BLaER1 (cell line): Measurements from ENCODE around the gene SLC5A3.

ENCODE experiments used
- H3K27ac ChIP-seq: shearing (Covaris generic); formaldehyde crosslinking; 2 replicates; pipeline ENCODE4 v1.8.1; 2022
- H3K27me3 ChIP-seq: shearing (Covaris generic); formaldehyde crosslinking; 2 replicates; pipeline ENCODE4 v1.8.1; 2022
- H3K36me3 ChIP-seq: shearing (Covaris generic); formaldehyde crosslinking; 2 replicates; pipeline ENCODE4 v1.8.1; 2022
- H3K4me1 ChIP-seq: shearing (Covaris generic); formaldehyde crosslinking; 2 replicates; pipeline ENCODE4 v1.8.1; 2022
- H3K4me2 ChIP-seq: shearing (Covaris generic); formaldehyde crosslinking; 2 replicates; pipeline ENCODE4 v1.8.1; 2022
- H3K4me3 ChIP-seq: shearing (Covaris generic); formaldehyde crosslinking; 2 replicates; pipeline ENCODE4 v1.8.1; 2022
- H3K9ac ChIP-seq: shearing (Covaris generic); formaldehyde crosslinking; 2 replicates; pipeline ENCODE4 v1.8.1; 2022
- H3K9me3 ChIP-seq: shearing (Covaris generic); formaldehyde crosslinking; 2 replicates; pipeline ENCODE4 v1.8.1; 2022
- H4K20me1 ChIP-seq: shearing (Covaris generic); formaldehyde crosslinking; 2 replicates; pipeline ENCODE4 v1.8.1; 2022
- Cebpa-rat ChIP-seq: shearing (Covaris generic); IDR thresholded peaks from 2 replicates; pipeline ENCODE4 v1.8.1; 2022

Gene SLC5A3

DNA sequence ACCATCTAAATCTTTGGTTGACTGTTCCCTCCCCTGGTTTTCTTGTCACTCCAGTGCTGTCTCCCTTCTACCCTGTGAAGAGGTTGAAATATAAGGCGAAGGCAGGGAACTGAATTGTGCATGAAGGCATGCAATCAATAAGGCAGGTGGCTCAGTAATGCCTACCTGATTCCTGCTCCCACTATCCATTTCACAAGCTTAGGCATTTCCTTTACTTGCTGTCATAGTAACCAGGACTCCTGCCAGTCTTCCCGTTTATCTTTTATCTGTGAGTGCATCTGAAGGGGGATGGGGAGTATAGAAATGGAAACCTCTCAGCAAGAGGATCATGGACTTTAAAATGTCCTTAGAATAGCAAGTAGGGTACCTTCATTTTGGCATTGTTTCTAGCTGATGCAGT, 40.5 kb downstream of the SLC5A3 start:
- no peak overlapping the region for H3K9ac ChIP-seq
- TF ChIP-seq Cebpa-rat, result no peak
- H3K36me3 ChIP-seq, result peaks cover 12% of the 10 kb centered on the region; the same call in 1 of the 2 replicates
- peaks cover 5% of the 10 kb centered on the region for H3K9me3 ChIP-seq
- H3K4me3 ChIP-seq, result no peak overlapping the region
- H3K4me1 ChIP-seq, result no peaks in the 10 kb centered on the region
- no peaks in the 10 kb centered on the region for H3K27me3 ChIP-seq
- peaks cover 52% of the 10 kb centered on the region; the same call in 1 of the 2 replicates for H4K20me1 ChIP-seq
- no peak overlapping the region for H3K4me2 ChIP-seq
- no peak overlapping the region for H3K27ac ChIP-seq

DNA sequence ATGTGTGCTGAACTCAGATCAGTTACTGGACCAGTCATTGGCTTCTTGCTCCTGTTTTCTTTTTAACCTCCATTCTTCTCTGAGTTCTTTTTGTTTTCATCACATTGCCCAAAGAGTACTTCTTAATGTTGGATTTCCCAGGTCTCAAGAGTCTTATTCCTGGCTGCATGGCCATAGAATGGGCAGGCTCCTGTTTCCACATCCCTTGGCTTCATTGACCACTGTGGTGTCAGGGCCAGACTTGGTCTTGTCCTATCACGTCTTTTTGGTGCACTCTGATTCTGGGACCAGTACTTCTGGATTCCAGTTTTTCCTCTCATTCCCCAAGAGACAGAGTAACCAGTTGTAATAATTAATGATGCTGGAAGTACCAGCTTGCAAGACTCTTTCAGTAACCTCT, 41.8 kb downstream of the SLC5A3 start:
- H4K20me1 ChIP-seq, result peaks cover 56% of the 10 kb centered on the region; the same call in 1 of the 2 replicates
- no peak for TF ChIP-seq Cebpa-rat
- H3K27ac ChIP-seq, result no peak overlapping the region
- no peak overlapping the region for H3K9ac ChIP-seq
- no peak overlapping the region for H3K4me3 ChIP-seq
- H3K4me1 ChIP-seq, result no peaks in the 10 kb centered on the region
- H3K9me3 ChIP-seq, result peaks cover 5% of the 10 kb centered on the region
- no peak overlapping the region for H3K4me2 ChIP-seq
- H3K27me3 ChIP-seq, result no peaks in the 10 kb centered on the region
- H3K36me3 ChIP-seq, result peaks cover 12% of the 10 kb centered on the region; the same call in 1 of the 2 replicates

DNA sequence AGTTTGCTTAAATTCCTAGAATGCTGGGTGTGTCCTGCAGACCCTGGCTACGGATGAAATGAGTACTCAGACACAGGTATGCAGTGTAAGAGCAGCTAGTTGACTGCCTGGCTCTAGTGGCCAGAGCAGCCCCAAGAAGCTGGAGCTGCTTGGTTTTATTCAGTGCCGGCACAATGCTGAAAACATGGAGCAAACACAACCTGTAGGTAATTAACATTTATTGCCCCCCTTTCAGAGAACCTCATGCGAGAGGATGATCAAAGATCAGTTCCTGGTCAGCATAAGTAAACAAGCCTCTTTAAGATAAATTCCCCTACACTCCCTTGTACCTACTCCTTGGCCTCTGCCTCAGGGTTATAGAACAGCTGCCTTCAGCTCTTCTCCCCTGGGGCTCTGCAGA, 43.2 kb downstream of the SLC5A3 start:
- H3K27me3 ChIP-seq, result no peaks in the 10 kb centered on the region
- H3K9ac ChIP-seq, result no peak overlapping the region
- H3K27ac ChIP-seq, result no peak overlapping the region
- peaks cover 52% of the 10 kb centered on the region; the same call in 1 of the 2 replicates for H4K20me1 ChIP-seq
- TF ChIP-seq Cebpa-rat, result no peak
- H3K9me3 ChIP-seq, result peaks cover 5% of the 10 kb centered on the region
- H3K36me3 ChIP-seq, result peaks cover 12% of the 10 kb centered on the region; the same call in 1 of the 2 replicates
- no peak overlapping the region for H3K4me3 ChIP-seq
- no peaks in the 10 kb centered on the region for H3K4me1 ChIP-seq
- H3K4me2 ChIP-seq, result no peak overlapping the region

- peaks cover 62% of the 10 kb centered on the region; the same call in 1 of the 2 replicates for H4K20me1 ChIP-seq
- H3K9ac ChIP-seq, result no peak overlapping the region
- peaks cover 36% of the 10 kb centered on the region for H3K36me3 ChIP-seq
- no peak overlapping the region for H3K4me2 ChIP-seq
- H3K4me3 ChIP-seq, result no peak overlapping the region
- no peak overlapping the region for H3K27ac ChIP-seq
- peaks cover 5% of the 10 kb centered on the region for H3K9me3 ChIP-seq
- no peaks in the 10 kb centered on the region for H3K4me1 ChIP-seq
- H3K27me3 ChIP-seq, result no peaks in the 10 kb centered on the region
- TF ChIP-seq Cebpa-rat, result no peak
Observed at GRCh38 chr21:34120867-34121266, 47.5 kb downstream of the SLC5A3 start.

- H3K27ac ChIP-seq, result no peak overlapping the region
- no peak overlapping the region for H3K4me3 ChIP-seq
- no peaks in the 10 kb centered on the region for H3K9me3 ChIP-seq
- no peak overlapping the region for H3K9ac ChIP-seq
- TF ChIP-seq Cebpa-rat, result no peak
- no peaks in the 10 kb centered on the region for H3K4me1 ChIP-seq
- no peaks in the 10 kb centered on the region for H3K27me3 ChIP-seq
- no peak overlapping the region for H3K4me2 ChIP-seq
- H3K36me3 ChIP-seq, result peaks cover 42% of the 10 kb centered on the region
- H4K20me1 ChIP-seq, result peaks cover 66% of the 10 kb centered on the region
Observed at GRCh38 chr21:34122047-34122446, 48.7 kb downstream of the SLC5A3 start.
